SU-DHL-6 (cell line): ENCODE data around the gene TIGIT.

ENCODE experiments used
- H2AFZ ChIP-seq: fragments of 200-600 bp; sonication (generic); 2 replicates; pipeline ENCODE4 v1.6.1; 2014; ENCODE audit warnings: low read depth, mild to moderate bottlenecking, moderate library complexity, mixed read lengths, antibody characterized with exemption, low read length; ENCODE audit not compliant: severe bottlenecking
- H3F3A ChIP-seq: fragments of 200-600 bp; shearing (Covaris generic); 2 replicates; pipeline ENCODE4 v1.6.0; 2016; ENCODE audit warnings: antibody characterized with exemption, mild to moderate bottlenecking; ENCODE audit not compliant: insufficient read depth
- H3K27ac ChIP-seq: fragments of 200-600 bp; sonication (generic); 2 replicates; pipeline ENCODE4 v1.5.1; 2016; ENCODE audit warnings: low read depth, mild to moderate bottlenecking, low read length, moderate library complexity, mixed read lengths
- H3K27me3 ChIP-seq: fragments of 200-600 bp; sonication (generic), shearing (Covaris generic); 2 replicates; pipeline ENCODE4 v1.6.0; 2014; ENCODE audit warnings: mild to moderate bottlenecking, low read length
- H3K36me3 ChIP-seq: fragments of 200-600 bp; sonication (generic); 2 replicates; pipeline ENCODE4 v1.6.1; 2014; ENCODE audit warnings: mild to moderate bottlenecking, low read length, mixed read lengths
- H3K4me2 ChIP-seq: fragments of 300-600, 200-600 bp; shearing (Covaris generic), sonication (generic); 2 replicates; pipeline ENCODE4 v1.6.0; 2014; ENCODE audit warnings: low read length, low read depth, mild to moderate bottlenecking; ENCODE audit not compliant: poor library complexity, severe bottlenecking
- H3K4me3 ChIP-seq: fragments of 200-600 bp; sonication (generic); 2 replicates; pipeline ENCODE4 v1.5.1; 2014; ENCODE audit warnings: antibody characterized with exemption, low read length, mild to moderate bottlenecking, mixed read lengths; ENCODE audit not compliant: insufficient read depth, poor library complexity, severe bottlenecking
- H3K79me2 ChIP-seq: fragments of 200-600 bp; sonication (generic); 2 replicates; pipeline ENCODE4 v1.6.1; 2014; ENCODE audit warnings: mild to moderate bottlenecking, low read length, moderate library complexity; ENCODE audit not compliant: insufficient read depth
- H3K9ac ChIP-seq: fragments of 200-600 bp; sonication (generic); 2 replicates; pipeline ENCODE4 v1.7.0; 2014; ENCODE audit warnings: mild to moderate bottlenecking, low read length
- H3K9me2 ChIP-seq: fragments of 200-600 bp; sonication (generic); replicated peaks from 2 replicates; pipeline ENCODE4 v1.6.1; 2014; ENCODE audit warnings: low read length; ENCODE audit not compliant: insufficient read depth
- H3K9me3 ChIP-seq: fragments of 200-600 bp; sonication (generic); 2 replicates; pipeline ENCODE4 v1.6.1; 2014; ENCODE audit warnings: low read length, mixed read lengths; ENCODE audit not compliant: insufficient read depth
- H4K20me1 ChIP-seq: fragments of 200-600 bp; sonication (generic); 2 replicates; pipeline ENCODE4 v1.6.1; 2014; ENCODE audit warnings: low read depth, mild to moderate bottlenecking, antibody characterized with exemption, low read length, moderate library complexity, mixed read lengths
- CTCF ChIP-seq: fragments of 200-600 bp; sonication (generic); IDR thresholded peaks from one replicate; pipeline ENCODE4 v1.5.1; 2017; ENCODE audit warnings: antibody characterized with exemption, mild to moderate bottlenecking, low read length, moderate library complexity; ENCODE audit not compliant: insufficient read depth, poor library complexity, severe bottlenecking
- EZH2phosphoT487 ChIP-seq: fragments of 200-600 bp; sonication (generic), shearing (Covaris generic); conservative IDR thresholded peaks from 2 replicates; pipeline ENCODE4 v1.6.1; 2018; ENCODE audit warnings: mild to moderate bottlenecking, antibody characterized with exemption, low read length, moderate library complexity, mixed read lengths

The TIGIT gene

GRCh38 chr3:114331710-114332109 is 37.9 kb downstream of the TIGIT start:
- Histone ChIP-seq H3K79me2 (no peaks in the 10 kb centered on the region), H3K4me3 (no peak overlapping the region), H2AFZ (no peak overlapping the region), H3F3A (peaks cover 16% of the 10 kb centered on the region), H3K9ac (no peak overlapping the region), H3K4me2 (peak overlapping the region; percentile 56), H3K9me2 (no peaks in the 10 kb centered on the region), H3K9me3 (peaks cover 10% of the 10 kb centered on the region; the same call in 1 of the 2 replicates), H3K27me3 (no peaks in the 10 kb centered on the region), H3K27ac (peak overlapping the region; percentile 89), H4K20me1 (no peaks in the 10 kb centered on the region), H3K36me3 (no peaks in the 10 kb centered on the region)
- TF ChIP-seq EZH2phosphoT487, result no peak
- TF ChIP-seq CTCF, result no peak

- Histone ChIP-seq H4K20me1 (no peaks in the 10 kb centered on the region), H2AFZ (peak overlapping the region; percentile 73), H3K9me2 (no peaks in the 10 kb centered on the region), H3K27ac (peak overlapping the region; percentile 89), H3K36me3 (no peaks in the 10 kb centered on the region), H3K79me2 (no peaks in the 10 kb centered on the region), H3K9ac (peak overlapping the region; percentile 31), H3F3A (peaks cover 16% of the 10 kb centered on the region), H3K9me3 (peaks cover 10% of the 10 kb centered on the region; the same call in 1 of the 2 replicates), H3K27me3 (no peaks in the 10 kb centered on the region), H3K4me3 (peak overlapping the region; percentile 11), H3K4me2 (peak overlapping the region; percentile 56)
- TF ChIP-seq EZH2phosphoT487 (no peak), CTCF (no peak)
Observed at GRCh38 chr3:114332342-114333179, 38.7 kb downstream of the TIGIT start.

GRCh38 chr3:114333180-114333922 is 39.5 kb downstream of the TIGIT start:
- peak overlapping the region; percentile 31 for H3K9ac ChIP-seq
- H3K9me2 ChIP-seq, result no peaks in the 10 kb centered on the region
- H3K36me3 ChIP-seq, result no peaks in the 10 kb centered on the region
- no peaks in the 10 kb centered on the region for H3K79me2 ChIP-seq
- peak overlapping the region; percentile 89 for H3K27ac ChIP-seq
- no peaks in the 10 kb centered on the region for H3K27me3 ChIP-seq
- H3K9me3 ChIP-seq, result peaks cover 10% of the 10 kb centered on the region; the same call in 1 of the 2 replicates
- no peaks in the 10 kb centered on the region for H4K20me1 ChIP-seq
- peak overlapping the region; percentile 56 for H3K4me2 ChIP-seq
- H3K4me3 ChIP-seq, result peak overlapping the region; percentile 11
- peaks cover 16% of the 10 kb centered on the region for H3F3A ChIP-seq
- TF ChIP-seq EZH2phosphoT487, result no peak
- TF ChIP-seq CTCF, result no peak
- peak overlapping the region; percentile 73 for H2AFZ ChIP-seq
